Ramos (cell line): Measurements from ENCODE around the gene SH2B2.

ENCODE experiments used
- in situ Hi-C: fragments of 300-500 bp; cut with MboI; formaldehyde crosslinking; loops from one replicate; pipeline ENCODE4 v1.14.3; 2022; ENCODE audit warnings: low sequenced_read_pairs; ENCODE audit not compliant: unreplicated experiment

Gene SH2B2

DNA sequence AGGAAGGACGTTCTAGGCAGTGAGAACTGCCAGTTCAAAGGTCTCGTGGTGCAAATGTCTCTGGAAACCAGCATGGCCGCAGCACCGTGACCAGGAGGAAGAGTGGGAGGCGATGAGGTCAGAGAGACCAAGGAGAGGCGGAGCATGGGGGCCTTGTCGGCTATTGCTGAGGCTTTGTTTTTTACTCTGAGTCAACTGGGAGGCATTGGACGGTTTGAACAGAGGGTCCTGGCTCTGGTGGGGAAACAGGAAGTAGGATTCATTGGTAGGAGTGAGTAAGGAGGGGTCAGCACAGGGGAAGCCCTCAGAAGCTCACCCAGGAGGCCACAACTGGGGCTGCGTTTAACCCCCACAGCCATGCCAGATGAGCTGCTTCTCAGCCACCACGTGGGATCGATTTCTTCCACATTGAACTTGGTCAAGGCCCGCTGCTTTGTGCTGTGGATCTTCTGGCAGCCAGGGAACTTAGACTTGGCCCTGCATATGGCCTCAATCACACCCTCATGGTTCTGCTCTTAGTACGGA is 22.2 kb upstream of the SH2B2 start:
- in situ Hi-C loops = no loop called here

- in situ Hi-C loops = no loop called here
Measured at GRCh38 chr7:102266541-102266940, 20.1 kb upstream of the SH2B2 start.

DNA sequence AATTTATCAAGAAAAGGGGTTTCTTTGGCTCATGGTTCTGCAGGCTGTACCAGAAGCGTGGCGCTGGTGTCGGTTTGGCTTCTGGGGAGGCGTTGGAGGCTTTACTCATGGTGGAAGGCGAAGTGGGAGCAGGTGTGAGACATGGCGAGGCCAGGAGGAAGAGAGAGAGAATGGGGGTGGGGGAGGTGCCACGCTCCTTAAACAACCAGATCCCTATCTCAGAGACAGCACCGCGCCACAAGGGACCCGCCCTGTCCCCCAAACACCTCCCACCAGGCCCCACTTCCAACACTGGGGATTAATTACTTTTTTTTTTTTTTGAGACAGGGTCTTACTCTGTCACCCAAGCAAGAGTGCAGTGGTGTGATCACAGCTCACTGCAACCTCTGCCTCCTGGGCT is 18.0 kb upstream of the SH2B2 start:
- in situ Hi-C loops = no loop called here

DNA sequence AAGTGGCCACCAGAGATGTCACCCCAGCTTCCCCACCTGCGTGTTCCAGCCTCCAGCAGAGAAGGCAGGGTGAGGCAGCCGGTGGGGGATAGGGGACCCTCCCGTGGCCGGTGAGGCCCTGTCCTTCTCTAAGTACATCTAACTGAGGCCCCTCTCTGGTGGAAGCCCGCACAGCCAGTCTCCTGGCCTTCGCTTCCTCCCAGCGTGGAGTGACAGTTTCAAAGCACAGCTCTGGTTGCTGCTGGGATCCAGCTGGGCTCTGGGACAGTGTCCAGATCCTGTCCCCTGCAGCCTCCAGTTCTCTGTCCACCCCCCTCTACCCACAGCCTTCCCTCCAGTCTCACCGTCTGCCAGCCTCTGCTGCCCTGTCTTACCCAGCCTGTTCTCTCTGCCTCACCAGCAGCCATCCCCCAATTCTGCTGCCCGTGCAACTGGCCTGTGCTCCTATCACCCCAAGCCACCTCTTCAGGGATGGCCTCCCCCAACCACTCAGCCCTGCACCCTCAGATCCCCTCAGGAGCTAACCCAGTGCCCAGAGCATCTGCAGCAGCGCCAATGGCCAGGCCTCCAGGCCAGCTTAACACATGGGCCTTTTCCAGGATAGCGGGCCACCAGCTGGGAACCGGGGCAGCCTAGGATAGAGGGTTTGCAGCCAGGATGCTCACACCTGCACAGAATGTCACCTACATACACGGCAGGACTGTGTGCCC is 16.3 kb upstream of the SH2B2 start:
- in situ Hi-C loops = loop anchor here (5.0 to 10.0 kb wide), 2 partner anchors 666 to 728 kb away; no protein-coding TSS in a partner anchor

DNA sequence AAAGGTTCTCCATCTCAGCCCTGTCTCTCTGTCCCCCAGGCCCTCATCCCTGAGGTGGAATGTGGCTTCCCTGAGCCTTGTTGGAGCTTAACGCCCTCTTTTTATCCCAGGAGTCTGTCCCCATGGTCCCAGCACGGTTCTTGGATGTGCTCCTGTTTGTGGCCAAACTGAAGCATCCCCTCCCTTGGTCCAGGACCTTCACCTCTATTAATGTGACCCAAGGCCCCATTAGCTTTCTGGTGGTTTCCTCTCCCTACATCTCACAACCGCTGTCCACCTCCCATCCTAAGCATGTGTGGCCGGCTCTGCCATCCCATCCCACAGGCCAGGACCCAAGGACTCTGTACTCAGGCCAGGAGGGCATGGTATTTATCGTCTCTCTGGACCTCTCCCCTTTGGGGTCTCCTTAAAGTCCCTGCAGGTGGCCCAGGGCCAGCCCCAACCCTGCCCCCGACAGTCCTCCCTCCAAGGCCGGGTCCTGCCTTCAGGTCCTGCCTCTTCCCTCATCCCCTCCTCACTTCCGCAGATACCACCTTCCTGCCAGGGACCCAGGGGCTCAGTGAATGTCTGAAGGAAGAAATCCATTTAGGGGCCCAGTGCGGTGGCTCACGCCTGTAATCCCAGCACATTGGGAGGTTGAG is 15.4 kb upstream of the SH2B2 start:
- in situ Hi-C loops = loop anchor here (5.0 to 10.0 kb wide), 2 partner anchors 666 to 729 kb away; no protein-coding TSS in a partner anchor

DNA sequence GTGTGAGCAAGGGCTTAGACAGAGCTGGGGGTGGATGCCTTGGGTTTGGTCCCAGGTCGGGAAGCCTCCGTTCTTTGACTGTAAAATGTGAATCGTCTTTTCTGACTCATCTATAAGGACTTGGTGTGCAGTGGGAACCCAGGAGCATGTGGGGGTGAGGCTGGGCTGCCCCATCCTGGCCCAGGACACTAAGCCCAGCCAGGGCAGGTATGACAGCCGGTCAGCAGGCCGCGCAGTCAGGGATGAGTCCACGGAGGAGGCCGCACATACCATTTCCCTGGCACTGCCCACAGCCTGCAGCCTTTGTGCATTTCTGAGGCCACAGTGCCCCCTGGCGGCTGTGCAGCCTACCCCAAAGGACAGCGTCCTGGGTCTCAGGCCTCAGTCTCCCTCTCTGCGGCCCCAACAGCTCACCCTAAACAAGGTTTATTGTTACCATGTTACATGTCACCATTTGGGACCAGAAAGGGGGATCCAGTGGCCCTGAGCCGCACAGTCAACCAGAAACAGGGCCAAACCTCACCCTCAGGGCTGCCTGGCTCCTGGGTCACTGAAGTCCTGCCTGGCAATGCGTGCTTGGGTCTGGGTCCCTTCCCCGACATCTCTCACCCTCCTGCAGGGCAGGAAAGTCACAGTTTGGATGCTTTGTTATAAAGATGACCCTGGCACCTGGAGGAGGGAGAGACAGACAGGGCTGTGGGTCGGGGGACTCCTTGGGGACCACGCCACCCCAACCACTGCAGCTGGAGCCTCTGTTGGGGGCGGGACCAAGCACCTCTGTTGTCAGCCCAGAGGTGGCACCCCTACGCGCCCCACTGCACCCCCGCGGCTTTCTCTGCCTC is 14.4 kb upstream of the SH2B2 start:
- in situ Hi-C loops = loop anchor here (5.0 to 10.0 kb wide), 2 partner anchors 667 to 730 kb away; no protein-coding TSS in a partner anchor

DNA sequence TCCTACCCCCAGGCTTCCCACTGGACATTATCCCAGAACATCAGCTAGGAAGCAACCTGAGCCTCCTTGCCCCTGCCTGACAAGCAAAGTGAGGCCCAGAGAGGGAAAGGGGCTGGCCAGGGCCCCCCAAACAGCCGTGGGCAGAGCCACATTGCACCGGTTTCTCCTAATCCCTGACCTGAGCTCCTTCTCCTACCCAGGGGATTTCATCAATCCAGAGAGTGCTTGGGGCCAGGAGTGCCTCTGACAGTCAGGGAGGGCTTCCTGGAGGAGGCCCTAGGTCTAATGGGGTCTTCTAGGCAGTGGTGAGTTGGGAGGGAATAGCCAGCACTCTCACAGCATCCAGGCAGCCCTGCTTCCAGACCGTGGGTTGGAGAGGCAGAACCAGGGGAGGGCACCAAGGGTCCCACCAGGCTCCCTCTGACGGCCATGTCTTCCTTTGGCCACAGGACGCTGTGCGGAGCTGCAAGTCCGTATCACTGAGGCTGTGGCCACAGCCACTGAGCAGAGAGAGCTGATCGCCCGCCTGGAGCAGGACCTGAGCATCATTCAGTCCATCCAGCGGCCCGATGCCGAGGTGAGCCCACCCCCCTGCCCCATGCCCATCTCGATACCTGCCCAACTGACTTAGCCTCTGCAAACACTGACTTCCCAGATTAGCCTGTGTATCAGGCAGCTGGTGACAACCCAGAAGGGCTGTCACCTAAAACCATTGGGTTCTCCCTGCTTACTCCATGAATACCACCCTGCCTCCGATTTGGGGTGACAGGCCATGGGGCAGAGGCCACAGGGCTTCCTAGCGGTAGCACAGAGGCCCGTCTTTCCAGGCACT is 13.5 kb upstream of the SH2B2 start:
- in situ Hi-C loops = loop anchor here (5.0 to 10.0 kb wide), 2 partner anchors 668 to 731 kb away; no protein-coding TSS in a partner anchor

DNA sequence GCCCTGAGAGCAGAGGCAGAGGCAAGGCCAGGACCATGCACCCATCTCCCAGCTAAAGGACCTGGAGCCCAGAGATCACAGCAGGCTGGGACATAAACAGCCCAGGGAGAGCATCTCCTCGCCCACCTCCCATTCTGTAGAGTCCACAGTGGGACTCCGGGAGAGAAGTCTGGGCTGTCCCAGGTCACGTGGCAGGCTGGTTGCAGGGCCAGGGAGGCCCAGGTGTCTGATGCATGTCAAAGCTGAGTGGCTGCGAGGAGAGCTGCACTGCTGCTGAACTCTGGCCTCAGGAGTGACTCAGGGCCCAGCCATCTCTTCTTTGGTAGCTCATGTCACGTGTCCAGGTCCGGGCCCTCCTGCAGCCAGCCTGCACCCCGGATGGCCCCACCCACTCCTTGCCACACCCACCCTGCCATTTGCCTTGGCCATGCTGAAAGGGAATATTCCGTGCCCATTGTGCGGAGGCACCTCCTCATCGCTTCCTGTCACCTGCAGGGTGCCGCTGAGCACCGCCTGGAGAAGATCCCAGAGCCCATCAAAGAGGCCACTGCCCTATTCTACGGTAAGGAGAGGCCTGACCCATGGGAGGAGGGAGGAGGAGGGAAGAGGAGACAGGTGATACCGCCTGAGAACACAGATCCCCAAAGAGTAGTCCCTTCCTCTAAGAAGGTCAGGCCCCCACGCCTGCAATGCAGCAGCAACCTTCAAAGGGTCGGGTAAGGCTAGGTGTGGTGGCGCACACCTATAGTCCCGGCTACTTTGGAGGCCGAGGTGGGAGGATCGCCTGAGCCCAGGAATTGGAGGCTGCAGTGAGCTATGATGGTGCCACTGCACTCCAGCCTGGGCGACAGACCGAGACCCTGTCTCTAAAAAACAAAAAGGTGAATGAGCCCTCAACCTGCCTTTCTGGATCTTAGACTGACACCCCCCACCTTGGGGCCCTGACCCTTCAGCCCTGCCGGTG is 12.6 kb upstream of the SH2B2 start:
- in situ Hi-C loops = loop anchor here (5.0 to 10.0 kb wide), 2 partner anchors 669 to 732 kb away; no protein-coding TSS in a partner anchor

- in situ Hi-C loops = loop anchor here (10.0 kb wide), 1 partner anchor 670 kb away; no protein-coding TSS in a partner anchor
Measured at GRCh38 chr7:102275123-102275703, 11.5 kb upstream of the SH2B2 start.

GRCh38 chr7:102277901-102278300 is 8.8 kb upstream of the SH2B2 start:
- in situ Hi-C loops = loop anchor here (10.0 kb wide), 1 partner anchor 673 kb away; no protein-coding TSS in a partner anchor

GRCh38 chr7:102279537-102280400 is 6.9 kb upstream of the SH2B2 start:
- in situ Hi-C loops = loop anchor here (5.0 to 10.0 kb wide), 2 partner anchors 113 to 675 kb away; no protein-coding TSS in a partner anchor

- in situ Hi-C loops = loop anchor here (5.0 kb wide), 1 partner anchor 112 kb away; no protein-coding TSS in a partner anchor
Measured at GRCh38 chr7:102280521-102280920, 6.1 kb upstream of the SH2B2 start.

- in situ Hi-C loops = loop anchor here (5.0 kb wide), 1 partner anchor 111 kb away; no protein-coding TSS in a partner anchor
Measured at GRCh38 chr7:102281785-102282184, 4.9 kb upstream of the SH2B2 start.

GRCh38 chr7:102282465-102283362 is 4.0 kb upstream of the SH2B2 start:
- in situ Hi-C loops = loop anchor here (5.0 kb wide), 1 partner anchor 110 kb away; no protein-coding TSS in a partner anchor

DNA sequence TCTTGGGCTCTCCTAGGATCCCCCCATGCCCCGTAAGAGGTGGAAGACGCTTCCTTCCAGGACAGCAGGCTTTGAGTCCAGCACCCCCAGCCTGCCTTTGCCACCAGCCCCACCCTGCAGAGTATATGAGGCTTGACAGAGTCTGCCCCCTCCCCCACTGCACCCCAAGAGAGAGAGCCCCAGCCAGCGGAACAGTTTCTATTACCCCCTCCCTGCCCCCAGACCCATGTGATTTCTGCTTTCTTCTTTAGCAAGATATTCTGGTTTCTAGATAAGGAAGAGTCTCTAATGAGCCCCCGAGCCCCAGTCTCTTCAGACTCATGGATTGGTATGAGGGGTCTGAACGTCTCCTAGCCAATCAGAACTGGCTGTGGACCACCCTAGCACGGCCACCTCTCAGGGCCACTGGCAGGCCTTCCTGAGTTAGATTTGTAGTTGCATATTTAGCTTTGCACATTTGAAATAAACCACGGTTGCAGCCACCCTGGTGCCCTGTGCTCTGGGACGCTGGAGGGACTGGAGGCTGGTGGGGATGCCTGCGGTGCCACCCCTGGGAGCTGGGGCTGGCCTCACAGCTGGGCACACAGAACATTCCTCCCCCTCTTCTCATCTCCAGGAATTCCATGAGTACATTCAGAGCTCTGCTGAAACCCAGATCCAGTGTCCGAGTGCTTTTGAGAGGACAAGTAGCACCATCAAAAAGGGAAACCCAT is 3.0 kb upstream of the SH2B2 start:
- in situ Hi-C loops = loop anchor here (5.0 kb wide), 1 partner anchor 109 kb away; no protein-coding TSS in a partner anchor
